CD4-positive, alpha-beta T cell treated with Interleukin-6 at 100 ng/mL for 8 hours (primary cell): Measurements from ENCODE around the gene TTC33.
"Not testable (repeated sequence)": the region's sequence is repeated elsewhere in the genome, so short reads cannot be mapped to it uniquely, and the experiment has no call there.

Source experiments
- DNase-seq: peaks from one replicate; pipeline ENCODE4 v3.0.0-alpha.2; 2020; ENCODE audit warnings: mixed read lengths, low spot score

The TTC33 gene, protein sequence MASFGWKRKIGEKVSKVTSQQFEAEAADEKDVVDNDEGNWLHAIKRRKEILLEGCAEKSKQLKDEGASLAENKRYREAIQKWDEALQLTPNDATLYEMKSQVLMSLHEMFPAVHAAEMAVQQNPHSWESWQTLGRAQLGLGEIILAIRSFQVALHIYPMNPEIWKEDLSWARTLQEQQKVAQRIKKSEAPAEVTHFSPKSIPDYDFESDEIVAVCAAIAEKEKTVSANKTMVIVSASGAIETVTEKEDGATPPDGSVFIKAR

DNA sequence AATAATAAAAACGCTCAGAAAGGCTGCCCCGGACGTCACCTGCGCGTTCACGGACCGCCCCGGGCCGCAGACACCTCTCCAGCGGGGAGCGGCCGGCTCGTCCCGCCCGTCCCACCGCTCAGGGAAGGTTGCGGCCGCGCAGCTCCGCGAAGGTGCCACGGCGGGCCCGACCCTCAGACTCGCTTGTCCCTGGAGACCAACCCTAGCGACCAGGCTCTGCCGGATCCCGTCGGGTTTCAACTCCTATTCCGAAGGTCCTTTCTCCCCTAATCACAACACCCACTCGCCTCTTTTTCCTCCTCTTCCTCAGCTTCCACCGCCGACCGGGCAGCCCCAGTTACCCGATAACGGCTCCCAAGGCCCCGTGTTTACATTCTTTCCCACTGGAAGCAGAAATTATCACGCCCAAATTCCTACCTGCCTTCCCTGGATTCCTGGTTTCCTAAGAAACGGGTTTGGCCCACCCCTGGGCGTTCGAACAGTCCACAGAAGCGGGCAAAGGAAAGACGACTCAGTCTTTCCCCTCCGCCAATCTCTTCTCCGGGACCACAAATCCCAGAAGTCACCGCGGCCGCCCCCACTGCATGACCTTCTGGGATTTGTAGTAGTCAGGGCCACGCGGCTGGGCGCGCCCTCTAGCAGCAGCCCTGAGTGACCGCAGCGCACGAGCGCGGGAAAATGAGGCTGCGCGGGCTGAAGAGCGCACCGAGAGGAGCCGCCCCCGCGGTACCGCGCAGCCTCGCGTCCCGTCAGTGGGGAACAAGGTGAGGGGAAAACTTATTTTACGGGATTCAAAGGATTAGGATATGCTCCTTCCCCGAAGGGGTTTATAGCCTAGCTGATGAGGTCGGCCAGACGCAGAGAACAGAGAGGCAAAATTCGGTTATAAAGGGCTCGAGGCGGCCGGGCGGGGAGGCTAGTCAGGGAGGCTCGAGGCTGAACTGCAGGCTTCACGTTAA is at the start of gene TTC33:
Gene TTC33 (minus strand): TSS at position 555 of the 959 bp plus-strand sequence. CDS start 8,943 bp downstream, outside the sequence.
- DNase-seq = peak; percentile 91

DNA sequence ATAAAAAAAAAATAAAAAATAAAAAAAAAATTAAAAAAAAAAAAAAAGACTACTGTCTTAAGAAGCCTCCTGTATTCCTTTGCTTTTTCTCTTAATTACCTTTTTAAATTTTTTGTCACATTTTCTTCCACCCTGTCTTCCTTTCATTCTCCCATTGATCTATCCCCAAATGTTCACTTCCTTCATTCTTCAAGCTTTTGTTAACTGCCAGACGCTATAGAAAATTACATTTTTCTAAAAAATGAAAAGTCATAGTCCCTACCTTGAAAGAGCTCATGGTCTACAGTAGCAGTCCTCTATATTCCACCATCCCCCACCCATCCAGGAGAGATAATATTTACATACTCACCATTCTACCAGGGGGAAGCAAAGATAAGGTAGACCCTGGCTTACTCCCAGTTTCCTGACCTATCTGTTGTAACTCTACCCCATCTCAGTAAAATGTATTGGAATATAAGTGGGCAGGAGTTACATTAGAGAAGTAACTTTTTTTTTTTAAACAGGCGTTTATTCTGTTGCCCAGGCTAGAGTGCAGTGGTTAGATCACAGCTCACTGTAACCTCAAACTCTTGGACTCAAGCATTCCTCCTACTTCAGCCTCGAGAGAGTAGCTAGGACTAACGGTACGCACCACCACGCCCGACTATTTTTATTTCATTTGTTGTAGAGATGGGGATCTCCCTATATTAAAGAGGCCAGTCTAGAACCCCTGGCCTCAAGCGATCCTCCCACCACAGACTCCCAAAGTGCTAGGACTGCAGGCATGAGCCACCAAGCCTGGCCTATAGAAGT is 46.2 kb upstream of the TTC33 start:
- no peak for DNase-seq

DNA sequence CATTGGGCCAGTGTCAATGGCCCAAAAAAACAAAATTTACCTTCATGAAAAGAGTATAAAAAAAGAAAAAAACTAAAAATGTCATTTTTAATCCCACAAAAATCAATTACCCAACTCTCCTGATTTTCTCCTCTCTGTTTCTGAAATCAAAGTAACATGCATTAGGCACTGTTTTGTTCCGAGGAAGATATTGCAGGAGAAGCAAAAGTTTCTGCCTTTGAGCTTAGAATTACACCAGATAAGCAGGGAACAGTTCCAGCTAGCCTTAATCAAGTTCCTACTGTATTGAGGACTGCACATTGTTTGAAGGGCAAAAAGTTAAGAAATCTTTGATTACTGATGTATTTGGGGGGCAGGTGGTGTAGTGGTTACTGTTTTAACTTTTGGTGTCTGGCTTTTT is 43.5 kb upstream of the TTC33 start:
- no peak for DNase-seq

DNA sequence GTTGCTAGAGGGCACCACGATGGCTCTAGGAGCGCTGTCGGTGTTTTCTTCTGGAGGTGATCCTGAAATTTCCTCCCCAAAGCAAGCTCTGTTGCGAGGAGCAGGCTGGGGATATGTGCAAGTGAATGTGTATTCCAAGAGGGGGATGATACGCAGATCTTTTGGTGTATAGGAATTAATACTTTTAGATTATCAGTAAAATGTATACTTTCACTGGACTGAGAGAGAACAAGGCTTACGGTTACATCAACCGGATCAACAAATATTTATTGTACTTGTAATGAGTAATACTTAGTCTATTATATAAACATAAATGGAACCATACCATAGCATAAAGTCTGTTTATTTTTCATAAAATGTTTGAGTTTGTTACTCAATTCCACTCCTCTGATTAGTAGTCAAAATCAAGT is 43.0 kb upstream of the TTC33 start:
- DNase-seq = no peak

DNA sequence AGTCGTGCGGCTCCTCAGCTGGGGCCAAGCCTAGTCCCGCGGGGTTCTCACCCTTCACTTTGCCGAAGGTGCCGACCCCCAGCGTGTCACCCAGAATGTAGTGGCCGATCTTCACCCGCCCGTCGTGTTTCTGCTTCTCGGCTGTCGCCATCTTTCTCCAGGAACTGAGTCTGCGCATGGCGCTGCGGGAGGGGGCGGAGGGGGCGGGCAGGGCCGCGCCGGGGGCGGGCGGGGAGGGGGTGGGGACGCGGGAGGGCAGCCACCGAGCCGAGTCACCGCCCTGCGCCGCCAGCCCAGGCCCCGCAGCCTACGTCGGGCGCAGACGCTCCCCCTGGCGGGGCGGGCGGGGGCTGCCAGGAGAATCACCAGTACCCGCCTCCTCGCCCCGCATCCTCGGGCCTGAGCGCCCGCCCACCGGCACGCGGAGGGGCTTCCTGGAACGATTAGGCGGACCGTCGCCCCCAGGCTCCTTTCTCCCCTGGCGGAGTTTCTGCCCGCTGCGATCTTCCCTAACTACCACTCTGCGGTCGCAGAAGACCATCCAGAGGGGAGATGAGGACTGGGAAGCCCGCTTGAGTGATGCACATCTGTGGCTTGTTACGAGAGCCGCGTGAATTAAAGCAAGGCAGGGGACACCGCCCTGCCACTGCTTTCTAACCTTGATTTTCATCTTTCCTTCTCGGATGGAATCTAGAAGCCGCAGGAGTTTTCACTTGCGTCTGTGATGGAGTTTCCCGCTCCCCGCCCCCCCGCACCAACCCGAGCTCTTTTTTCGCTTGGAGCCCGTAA is 42.4 kb upstream of the TTC33 start, which contains the start of gene PRKAA1:
Gene PRKAA1 (minus strand): TSS at position 363 of the 789 bp plus-strand sequence. CDS start 185 bp downstream, at position 178.
- peak; percentile 89 for DNase-seq

DNA sequence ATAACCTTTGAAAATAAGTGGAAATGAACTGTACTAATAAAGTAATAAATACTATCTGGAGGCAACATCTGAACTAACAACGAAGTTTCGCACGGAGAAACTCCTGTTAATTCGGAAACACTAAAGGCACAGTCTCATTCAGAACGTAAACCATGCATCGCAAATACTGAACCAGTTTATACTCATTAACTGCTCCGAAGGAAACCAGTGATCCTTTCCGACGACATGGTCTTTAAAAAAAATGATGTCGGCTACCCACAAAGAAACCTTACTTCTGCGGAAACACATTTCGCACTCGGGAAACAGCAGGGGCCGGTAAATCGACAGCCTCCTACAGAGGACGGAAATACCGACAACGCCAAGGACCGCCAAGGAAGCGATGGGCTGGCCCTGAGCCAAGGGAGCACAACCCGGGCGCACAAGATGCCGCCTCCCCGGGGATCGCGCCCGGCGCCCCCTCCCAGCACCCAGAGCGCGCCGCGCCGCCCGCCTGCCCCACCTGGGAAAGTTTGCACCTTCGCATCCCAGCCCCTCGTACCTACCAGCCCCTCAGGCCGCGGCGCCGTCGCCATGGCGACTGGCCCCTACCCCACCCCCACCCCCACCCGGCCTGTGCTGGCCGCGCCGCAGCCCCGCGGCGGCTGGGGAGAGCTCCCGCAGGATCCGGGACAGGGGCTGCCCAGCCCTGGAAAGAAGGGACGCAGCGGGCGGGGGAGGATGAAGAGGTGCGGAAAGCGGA is 41.7 kb upstream of the TTC33 start:
- peak; percentile 75 for DNase-seq

DNA sequence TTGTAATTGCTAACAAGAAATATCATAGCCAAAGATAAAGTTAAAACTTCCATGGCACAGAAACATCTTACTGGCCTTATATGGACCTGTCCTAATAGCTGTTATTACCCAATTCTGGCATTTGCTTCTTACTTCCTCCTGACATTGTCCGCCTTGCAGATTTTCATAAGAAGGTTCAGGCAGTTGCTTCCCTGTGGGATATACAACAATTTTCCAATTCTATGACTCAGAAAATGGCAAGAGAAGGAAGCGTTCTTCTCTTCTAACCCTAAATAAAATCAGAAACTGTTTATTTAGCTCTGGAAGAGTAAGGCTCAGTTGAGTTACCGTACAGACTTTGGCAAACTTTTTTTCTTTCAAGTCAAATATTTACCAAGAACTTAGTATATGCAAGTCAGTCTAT is 40.7 kb upstream of the TTC33 start:
- DNase-seq = no peak

DNA sequence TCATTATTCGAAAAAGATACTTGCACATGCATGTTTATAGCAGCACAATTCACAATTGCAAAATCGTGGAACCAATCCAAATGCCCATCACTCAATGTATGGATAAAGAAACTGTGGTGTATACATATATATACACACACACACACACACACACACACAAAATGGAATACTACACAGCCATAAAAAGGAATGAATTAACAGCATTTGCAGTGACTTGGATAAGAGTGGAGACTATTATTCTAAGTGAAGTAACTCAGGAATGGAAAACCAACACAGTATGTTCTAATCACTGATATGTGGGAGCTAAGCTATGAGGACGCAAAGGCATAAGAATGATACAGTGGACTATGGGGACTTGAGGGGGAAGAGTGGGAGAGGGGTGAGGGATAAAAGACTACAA is 39.1 kb upstream of the TTC33 start:
- not testable (repeated sequence) for DNase-seq

DNA sequence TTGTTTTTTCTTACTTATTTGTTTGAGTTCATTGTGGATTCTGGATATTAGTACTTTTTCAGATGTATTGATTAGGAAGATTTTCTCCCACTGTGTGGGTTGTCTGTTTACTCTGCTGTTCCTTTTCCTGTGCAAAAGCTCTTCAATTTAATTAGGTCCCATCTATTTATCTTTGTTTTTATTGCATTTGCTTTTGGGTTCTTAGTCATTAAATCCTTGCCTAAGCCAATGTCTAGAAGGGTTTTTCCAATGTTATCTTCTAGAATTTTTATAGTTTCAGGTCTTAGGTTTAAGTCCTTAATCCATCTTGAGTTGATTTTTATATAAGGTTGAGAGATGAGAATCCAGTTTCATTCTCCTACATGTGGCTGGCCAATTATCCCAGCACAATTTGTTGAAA is 38.6 kb upstream of the TTC33 start:
- not testable (repeated sequence) for DNase-seq

DNA sequence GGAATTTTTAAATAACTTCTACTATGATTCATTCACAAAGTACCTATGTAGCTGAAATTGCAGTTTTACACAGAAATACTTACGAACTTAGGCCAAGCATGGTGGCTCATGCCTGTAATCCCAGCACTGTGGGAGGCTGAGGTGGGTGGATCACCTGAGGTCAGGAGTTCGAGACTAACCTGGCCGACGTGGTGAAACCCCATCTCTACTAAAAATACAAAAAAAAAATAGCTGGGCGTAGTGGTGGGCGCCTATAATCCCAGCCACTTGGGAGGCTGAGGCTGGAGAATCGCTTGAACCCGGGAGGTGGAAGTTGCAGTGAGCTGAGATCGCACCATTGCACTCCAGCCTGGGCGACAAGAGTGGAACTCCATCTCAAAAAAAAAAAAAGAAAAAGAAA is 36.9 kb upstream of the TTC33 start:
- not testable (repeated sequence) for DNase-seq

DNA sequence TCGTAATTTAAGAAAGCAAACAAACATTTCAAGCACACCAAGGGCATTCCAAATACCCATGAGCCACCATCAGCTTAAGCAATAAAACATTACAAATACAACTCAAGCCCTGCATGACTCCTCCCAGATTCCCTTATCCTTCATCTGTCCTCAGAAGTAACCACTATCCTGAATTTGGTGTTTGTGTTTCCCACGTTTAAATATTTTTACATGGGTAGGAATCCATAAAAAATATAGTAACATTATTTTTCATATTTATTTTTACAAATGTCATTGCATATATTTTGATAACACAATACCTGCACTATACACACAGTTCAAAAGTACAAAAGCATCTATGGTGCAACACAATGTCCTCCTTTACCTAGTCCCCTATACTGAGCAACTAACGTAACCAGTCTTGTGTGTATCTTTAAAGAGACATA is 36.0 kb upstream of the TTC33 start:
- no peak for DNase-seq

DNA sequence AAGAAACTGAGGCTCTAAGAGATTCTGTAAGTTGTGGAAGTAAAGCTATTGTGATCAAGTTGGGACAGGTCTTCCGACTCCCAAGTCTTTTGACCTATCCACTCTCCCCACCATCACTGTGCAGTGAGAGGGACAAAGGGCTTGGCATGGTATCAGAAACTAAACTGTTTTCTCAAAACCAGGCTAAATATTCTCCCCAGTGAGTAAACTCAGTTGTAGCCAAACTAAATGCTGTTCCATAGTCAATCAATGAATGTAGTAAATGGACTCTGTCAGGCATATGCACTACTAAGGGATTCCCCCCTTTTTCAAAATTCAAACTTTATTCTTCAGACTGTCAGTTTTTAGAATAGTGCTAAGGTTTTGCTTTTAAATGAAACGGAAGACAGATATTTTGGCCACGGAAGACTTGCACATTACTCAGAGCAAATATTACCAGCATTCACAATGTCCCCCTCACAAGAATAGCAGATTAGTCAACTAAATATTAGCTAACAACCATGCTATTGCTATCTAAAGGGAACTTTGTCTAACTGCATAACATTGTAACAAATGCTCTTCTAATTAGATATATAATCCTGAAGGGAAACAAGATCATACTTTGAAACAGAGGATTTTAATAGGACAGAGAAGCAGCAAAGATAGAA is 35.3 kb upstream of the TTC33 start:
- no peak for DNase-seq

DNA sequence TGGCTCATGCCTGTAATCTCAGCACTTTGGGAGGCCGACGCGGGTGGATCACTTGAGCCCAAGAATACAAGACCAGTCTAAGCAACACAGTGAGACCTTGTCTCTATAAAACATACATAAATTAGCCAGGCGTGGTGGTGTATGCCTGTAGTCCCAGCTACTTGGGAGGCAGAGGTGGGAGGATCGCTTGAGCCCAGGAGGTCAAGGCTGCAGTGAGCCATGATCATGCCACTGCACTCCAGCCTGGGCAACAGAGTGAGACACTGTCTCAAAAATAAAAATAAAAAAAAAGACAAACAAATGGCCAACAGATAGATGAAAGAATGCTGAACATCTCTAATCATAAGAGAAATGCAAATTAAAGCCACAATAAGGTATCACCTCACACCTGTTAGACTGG is 33.2 kb upstream of the TTC33 start:
- not testable (repeated sequence) for DNase-seq

DNA sequence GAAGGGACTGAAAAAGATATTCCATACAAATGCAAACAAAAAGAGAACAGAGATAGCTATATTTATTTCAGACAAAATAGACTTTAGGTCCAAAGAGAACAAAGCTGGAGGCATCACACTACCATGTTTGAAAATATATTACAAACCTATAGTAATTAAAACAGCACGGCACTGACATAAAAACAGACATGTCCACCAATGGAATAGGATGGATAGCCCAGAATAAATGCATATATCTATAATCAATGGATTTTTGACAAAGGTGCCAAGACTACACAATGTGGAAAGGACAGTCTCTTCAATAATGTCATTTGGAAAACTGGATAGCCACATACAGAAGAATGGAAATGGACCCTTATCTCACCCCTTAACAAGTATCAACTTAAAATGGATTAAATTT is 32.2 kb upstream of the TTC33 start:
- DNase-seq = no peak

DNA sequence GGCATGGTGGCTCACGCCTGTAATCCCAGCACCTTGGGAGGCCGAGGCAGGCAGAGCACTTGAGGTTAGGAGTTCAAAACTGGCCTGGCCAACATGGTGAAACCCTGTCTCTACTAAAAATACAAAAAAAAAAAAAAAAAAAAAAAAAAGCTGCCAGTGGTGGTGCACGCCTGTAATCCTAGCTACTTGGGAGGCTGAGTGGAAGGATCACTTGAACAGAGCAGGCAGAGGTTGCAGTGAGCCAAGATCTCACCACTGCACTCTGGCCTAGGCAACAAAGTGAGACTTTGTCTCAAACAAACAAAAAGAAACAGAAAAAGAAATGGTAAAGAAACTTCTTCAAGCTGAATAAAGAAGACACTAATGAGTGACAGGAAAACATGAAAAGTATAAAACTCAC is 30.9 kb upstream of the TTC33 start:
- DNase-seq = not testable (repeated sequence)

DNA sequence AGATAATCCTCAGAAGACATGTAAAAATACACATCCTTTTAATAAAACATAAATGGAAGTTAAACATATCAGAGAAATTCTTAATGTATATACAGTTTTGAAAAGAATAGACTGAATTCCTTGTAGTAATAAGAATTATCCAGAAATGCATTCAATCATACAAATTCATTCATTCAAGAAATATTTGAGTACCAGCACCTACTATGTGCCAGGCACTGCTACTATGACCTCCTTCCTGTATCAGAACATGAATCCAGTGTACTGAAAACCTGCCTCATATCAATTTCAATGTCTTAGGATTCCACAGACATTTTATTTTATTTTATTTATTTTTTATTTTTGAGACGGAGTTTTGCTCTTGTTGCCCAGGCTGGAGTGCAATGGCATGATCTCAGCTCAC is 29.2 kb upstream of the TTC33 start:
- DNase-seq = no peak

DNA sequence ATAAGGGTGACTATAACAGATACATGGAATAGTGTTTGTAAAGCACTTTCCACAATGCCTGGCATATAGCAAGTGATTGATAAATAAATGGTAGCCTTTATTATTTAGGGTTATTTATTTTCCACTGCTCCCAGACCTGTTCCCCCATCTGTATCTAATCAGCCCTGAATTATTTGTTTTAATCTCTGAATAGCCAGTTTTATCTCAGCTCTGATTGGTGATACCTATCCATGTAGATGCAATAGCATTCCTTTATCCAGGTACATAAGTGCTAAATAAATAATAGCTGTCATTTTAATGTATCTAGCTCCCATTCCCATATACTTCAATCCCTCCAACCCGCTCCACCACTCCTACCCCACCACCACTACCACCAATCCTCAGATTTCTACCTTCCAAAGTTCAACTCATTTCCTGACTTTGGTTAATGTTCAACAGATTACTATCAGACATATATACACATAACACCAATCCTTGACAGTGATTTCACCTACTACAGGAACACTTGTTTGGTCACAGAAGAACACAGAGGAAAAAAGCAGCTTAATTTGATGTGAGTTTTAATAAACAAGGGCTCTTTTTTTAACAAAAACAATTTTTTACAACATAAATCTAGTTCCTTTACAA is 28.4 kb upstream of the TTC33 start:
- no peak for DNase-seq

DNA sequence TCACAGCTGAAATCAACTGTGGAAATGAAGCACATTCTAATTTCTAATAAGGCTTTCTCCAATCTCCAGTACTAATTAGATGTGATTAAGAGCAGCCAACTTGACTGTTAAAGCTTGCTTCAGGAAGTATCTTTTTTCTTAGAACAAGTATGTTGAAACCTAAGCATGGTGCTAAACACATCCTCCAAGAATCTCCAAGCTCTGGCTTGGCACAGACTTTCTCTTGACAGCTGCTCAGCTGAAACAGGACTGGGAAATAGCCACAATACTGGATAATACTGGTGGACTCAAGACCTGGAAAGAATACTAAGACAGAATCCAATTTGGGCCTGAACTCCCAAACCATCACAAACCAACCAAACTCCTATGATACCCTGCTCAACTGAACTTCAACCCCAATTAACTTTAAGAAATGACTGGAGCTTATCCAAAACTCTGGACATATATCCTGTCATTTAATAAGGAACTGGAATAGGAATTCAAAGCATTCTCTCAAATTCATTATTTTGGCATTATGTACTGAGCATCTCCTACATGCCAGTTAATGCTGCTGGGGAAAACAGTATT is 26.2 kb upstream of the TTC33 start:
- no peak for DNase-seq

DNA sequence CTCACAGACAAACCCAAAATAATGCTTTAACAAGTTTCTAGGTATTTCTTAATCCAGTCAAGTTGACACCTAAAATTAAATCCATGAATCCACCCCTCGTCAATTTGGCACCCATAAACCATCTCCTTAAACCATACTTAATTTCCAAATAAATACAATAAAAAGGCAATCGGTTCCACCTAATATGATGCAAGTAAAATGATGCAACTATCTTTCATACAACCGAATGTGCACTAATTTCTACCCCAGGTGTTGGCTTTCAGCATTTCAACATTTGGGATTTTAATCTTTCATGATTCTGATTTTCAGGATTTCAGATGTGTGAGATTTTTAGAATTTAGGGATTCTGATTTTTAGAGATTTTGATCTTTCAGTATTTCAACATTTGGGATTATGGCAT is 25.1 kb upstream of the TTC33 start:
- DNase-seq = no peak
